GM19035 (cell line): ENCODE measurements around the gene RACGAP1.
"Not testable (repeated sequence)": the region's sequence is repeated elsewhere in the genome, so short reads cannot be mapped to it uniquely, and the experiment has no call there.

Source experiments
- ATAC-seq: cut with Tn5 transposase; IDR thresholded peaks from one replicate; pipeline ENCODE4 v1.9.1; 2021; ENCODE audit not compliant: unreplicated experiment

The RACGAP1 gene

GRCh38 chr12:49987625-49988303, 37.5 kb downstream of the RACGAP1 start:
- ATAC-seq: no peak

- ATAC-seq: not testable (repeated sequence)
Observed at GRCh38 chr12:49986476-49986875, 38.8 kb downstream of the RACGAP1 start.

GRCh38 chr12:49985981-49986380, 39.3 kb downstream of the RACGAP1 start:
- ATAC-seq: no peak

GRCh38 chr12:49984476-49985359, 40.6 kb downstream of the RACGAP1 start:
- ATAC-seq: no peak

GRCh38 chr12:49983892-49984291, 41.4 kb downstream of the RACGAP1 start:
- no peak for ATAC-seq

- no peak for ATAC-seq
Observed at GRCh38 chr12:49982246-49983087, 42.8 kb downstream of the RACGAP1 start.

- ATAC-seq: no peak
Observed at GRCh38 chr12:49980501-49981349, 44.6 kb downstream of the RACGAP1 start.

- no peak for ATAC-seq
Observed at GRCh38 chr12:49979791-49980190, 45.5 kb downstream of the RACGAP1 start.

GRCh38 chr12:49979016-49979586, 46.2 kb downstream of the RACGAP1 start:
- no peak for ATAC-seq

- no peak for ATAC-seq
Observed at GRCh38 chr12:49978125-49978524, 47.2 kb downstream of the RACGAP1 start.

- ATAC-seq: no peak
Observed at GRCh38 chr12:49976557-49976956, 48.7 kb downstream of the RACGAP1 start.

GRCh38 chr12:49975318-49975761, 50.0 kb downstream of the RACGAP1 start:
- ATAC-seq: no peak

GRCh38 chr12:49974677-49975317, 50.5 kb downstream of the RACGAP1 start:
- ATAC-seq: no peak

GRCh38 chr12:49974231-49974675, 51.0 kb downstream of the RACGAP1 start:
- ATAC-seq: no peak

GRCh38 chr12:49973361-49973830, 51.9 kb downstream of the RACGAP1 start:
- ATAC-seq: no peak

- no peak for ATAC-seq
Observed at GRCh38 chr12:49972641-49973360, 52.5 kb downstream of the RACGAP1 start, which contains the start of gene AQP6. AQP6 (plus strand) TSS chr12:49972947; CDS start chr12:49973174, 227 bp downstream.

- no peak for ATAC-seq
Observed at GRCh38 chr12:49972129-49972528, 53.2 kb downstream of the RACGAP1 start.

- no peak for ATAC-seq
Observed at GRCh38 chr12:49971141-49971540, 54.2 kb downstream of the RACGAP1 start.
